ENCODE results near the gene ZMYND10.

Gene ZMYND10

GRCh38 chr3:50388016-50388719 lies 42.6 kb upstream of the ZMYND10 start:
- DNase-seq (ENCODE audit: extremely low spot score) = peak; percentile 56
- ChIA-PET POLR2A (no interaction called here), CTCF (interaction anchor here (1.3 kb wide), 1 partner anchor 17 kb away, joined by 3 read pairs; no protein-coding TSS in a partner anchor)
- TF ChIP-seq SUZ12 (IDR thresholded peaks at IDR 0.05) = no peak
- no peak for TF ChIP-seq ZNF384 (IDR thresholded peaks at IDR 0.05)
- TF ChIP-seq BHLHE40 (IDR thresholded peaks at IDR 0.05; ENCODE audit: borderline replicate concordance) = no peak
- no peak for TF ChIP-seq FOXA1 (IDR thresholded peaks at IDR 0.05)

GRCh38 chr3:50385754-50386153 lies 40.2 kb upstream of the ZMYND10 start:
- ChIA-PET POLR2A (interaction anchor here (1.2 kb wide), 1 partner anchor 48 kb away, joined by 5 read pairs; no protein-coding TSS in a partner anchor), CTCF (no interaction called here)
- no peak for DNase-seq (ENCODE audit: extremely low spot score)
- TF ChIP-seq LEF1 (IDR thresholded peaks at IDR 0.05; ENCODE audit: borderline replicate concordance) (no peak), SP1 (IDR thresholded peaks at IDR 0.05) (no peak), HDGF (IDR thresholded peaks at IDR 0.05; ENCODE audit: borderline replicate concordance) (no peak), ZNF384 (IDR thresholded peaks at IDR 0.05) (no peak), CTBP1 (IDR thresholded peaks at IDR 0.05; ENCODE audit: borderline replicate concordance) (no peak), FOXA1 (IDR thresholded peaks at IDR 0.05) (no peak), PKNOX1 (IDR thresholded peaks at IDR 0.05) (no peak), L3MBTL2 (conservative IDR thresholded peaks at IDR 0.05) (no peak), BHLHE40 (IDR thresholded peaks at IDR 0.05; ENCODE audit: borderline replicate concordance) (no peak), TARDBP (IDR thresholded peaks at IDR 0.05) (no peak), FOXM1 (IDR thresholded peaks at IDR 0.05; ENCODE audit: borderline replicate concordance) (no peak), ARNT (IDR thresholded peaks at IDR 0.05) (no peak), ELF4 (IDR thresholded peaks at IDR 0.05) (no peak), SUZ12 (IDR thresholded peaks at IDR 0.05) (no peak), NFRKB (IDR thresholded peaks at IDR 0.05) (no peak), FOXK2 (IDR thresholded peaks at IDR 0.05) (no peak)

GRCh38 chr3:50383750-50384149 lies 38.2 kb upstream of the ZMYND10 start:
- no peak for DNase-seq (ENCODE audit: extremely low spot score)
- CTCF ChIA-PET = no interaction called here
- TF ChIP-seq BHLHE40 (IDR thresholded peaks at IDR 0.05; ENCODE audit: borderline replicate concordance) = no peak
- no peak for TF ChIP-seq SUZ12 (IDR thresholded peaks at IDR 0.05)
- TF ChIP-seq L3MBTL2 (conservative IDR thresholded peaks at IDR 0.05) = no peak
- no peak for TF ChIP-seq LEF1 (IDR thresholded peaks at IDR 0.05; ENCODE audit: borderline replicate concordance)
- no peak for TF ChIP-seq ARNT (IDR thresholded peaks at IDR 0.05)
- no peak for TF ChIP-seq FOXM1 (IDR thresholded peaks at IDR 0.05; ENCODE audit: borderline replicate concordance)
- TF ChIP-seq ELF4 (IDR thresholded peaks at IDR 0.05) = no peak
- TF ChIP-seq PKNOX1 (IDR thresholded peaks at IDR 0.05) = no peak
- TF ChIP-seq FOXA1 (IDR thresholded peaks at IDR 0.05) = no peak
- POLR2A ChIA-PET = no interaction called here

- ChIA-PET CTCF (no interaction called here), POLR2A (no interaction called here)
- TF ChIP-seq FOXK2 (IDR thresholded peaks at IDR 0.05) (no peak), LEF1 (IDR thresholded peaks at IDR 0.05; ENCODE audit: borderline replicate concordance) (no peak), SP1 (IDR thresholded peaks at IDR 0.05) (no peak), SUZ12 (IDR thresholded peaks at IDR 0.05) (no peak), FOXM1 (IDR thresholded peaks at IDR 0.05; ENCODE audit: borderline replicate concordance) (no peak), ZNF384 (IDR thresholded peaks at IDR 0.05) (no peak)
- DNase-seq (ENCODE audit: extremely low spot score) = no peak
Measured at GRCh38 chr3:50382722-50383121, 37.2 kb upstream of the ZMYND10 start.

GRCh38 chr3:50381383-50381782 lies 35.9 kb upstream of the ZMYND10 start:
- POLR2A ChIA-PET = interaction anchor here (1.1 to 1.7 kb wide), 2 partner anchors 44 to 188 kb away, joined by 5 to 7 read pairs; partner anchors contain the start of gene HEMK1
- TF ChIP-seq FOXM1 (IDR thresholded peaks at IDR 0.05; ENCODE audit: borderline replicate concordance) (no peak), FOXA1 (IDR thresholded peaks at IDR 0.05) (no peak), SUZ12 (IDR thresholded peaks at IDR 0.05) (no peak), BHLHE40 (IDR thresholded peaks at IDR 0.05; ENCODE audit: borderline replicate concordance) (no peak), NFRKB (IDR thresholded peaks at IDR 0.05) (no peak), FOXK2 (IDR thresholded peaks at IDR 0.05) (no peak), HDGF (IDR thresholded peaks at IDR 0.05; ENCODE audit: borderline replicate concordance) (no peak), PKNOX1 (IDR thresholded peaks at IDR 0.05) (no peak), LEF1 (IDR thresholded peaks at IDR 0.05; ENCODE audit: borderline replicate concordance) (no peak), ZNF384 (IDR thresholded peaks at IDR 0.05) (no peak), ELF4 (IDR thresholded peaks at IDR 0.05) (no peak), L3MBTL2 (conservative IDR thresholded peaks at IDR 0.05) (no peak), CTBP1 (IDR thresholded peaks at IDR 0.05; ENCODE audit: borderline replicate concordance) (no peak), ARNT (IDR thresholded peaks at IDR 0.05) (no peak), SP1 (IDR thresholded peaks at IDR 0.05) (no peak), TARDBP (IDR thresholded peaks at IDR 0.05) (no peak)
- CTCF ChIA-PET = no interaction called here
- no peak for DNase-seq (ENCODE audit: extremely low spot score)

- TF ChIP-seq L3MBTL2 (conservative IDR thresholded peaks at IDR 0.05) (no peak), ZNF384 (IDR thresholded peaks at IDR 0.05) (no peak), LEF1 (IDR thresholded peaks at IDR 0.05; ENCODE audit: borderline replicate concordance) (no peak), NFRKB (IDR thresholded peaks at IDR 0.05) (no peak), BHLHE40 (IDR thresholded peaks at IDR 0.05; ENCODE audit: borderline replicate concordance) (no peak), ELF4 (IDR thresholded peaks at IDR 0.05) (no peak), FOXA1 (IDR thresholded peaks at IDR 0.05) (no peak), SP1 (IDR thresholded peaks at IDR 0.05) (no peak), HDGF (IDR thresholded peaks at IDR 0.05; ENCODE audit: borderline replicate concordance) (no peak), FOXM1 (IDR thresholded peaks at IDR 0.05; ENCODE audit: borderline replicate concordance) (no peak), FOXK2 (IDR thresholded peaks at IDR 0.05) (no peak), CTBP1 (IDR thresholded peaks at IDR 0.05; ENCODE audit: borderline replicate concordance) (no peak), SUZ12 (IDR thresholded peaks at IDR 0.05) (no peak), TARDBP (IDR thresholded peaks at IDR 0.05) (no peak), ARNT (IDR thresholded peaks at IDR 0.05) (no peak), PKNOX1 (IDR thresholded peaks at IDR 0.05) (no peak)
- no peak for DNase-seq (ENCODE audit: extremely low spot score)
- CTCF ChIA-PET = no interaction called here
- POLR2A ChIA-PET = interaction anchor here (1.1 to 1.7 kb wide), 2 partner anchors 43 to 189 kb away, joined by 5 to 7 read pairs; partner anchors contain the start of gene HEMK1
Measured at GRCh38 chr3:50380405-50381085, 35.0 kb upstream of the ZMYND10 start.

Measured in HEK293T (cell line).